Measurements from ENCODE around the gene SPTBN4.
A peak's percentile ranks its signal among the peaks of the same experiment; 100 is the strongest.

The SPTBN4 gene

GRCh38 chr19:40594657-40595091 is 127.9 kb downstream of the SPTBN4 start:
- Mint-ChIP-seq H3K36me3 (ENCODE audit: low read depth) (peaks cover 10% of the 10 kb centered on the region), H3K9me3 (no peaks in the 10 kb centered on the region), H3K27ac (no peak overlapping the region), H3K4me1 (ENCODE audit: low read depth) (peaks cover 33% of the 10 kb centered on the region), H3K27me3 (peaks cover 23% of the 10 kb centered on the region), H3K4me3 (no peak overlapping the region)

GRCh38 chr19:40596608-40597328 is 130.0 kb downstream of the SPTBN4 start:
- Mint-ChIP-seq H3K4me3 (no peak overlapping the region), H3K4me1 (ENCODE audit: low read depth) (peaks cover 45% of the 10 kb centered on the region), H3K27me3 (peaks cover 34% of the 10 kb centered on the region), H3K36me3 (ENCODE audit: low read depth) (peaks cover 5% of the 10 kb centered on the region), H3K9me3 (no peaks in the 10 kb centered on the region), H3K27ac (no peak overlapping the region)

GRCh38 chr19:40597329-40597838 is 130.6 kb downstream of the SPTBN4 start:
- Mint-ChIP-seq H3K27ac (no peak overlapping the region), H3K27me3 (peaks cover 35% of the 10 kb centered on the region), H3K4me1 (ENCODE audit: low read depth) (peaks cover 49% of the 10 kb centered on the region), H3K36me3 (ENCODE audit: low read depth) (no peaks in the 10 kb centered on the region), H3K9me3 (no peaks in the 10 kb centered on the region), H3K4me3 (peak overlapping the region; percentile 1)

- H3K27ac Mint-ChIP-seq = no peak overlapping the region
- H3K9me3 Mint-ChIP-seq = no peaks in the 10 kb centered on the region
- H3K4me1 Mint-ChIP-seq (ENCODE audit: low read depth) = peaks cover 56% of the 10 kb centered on the region
- H3K36me3 Mint-ChIP-seq (ENCODE audit: low read depth) = no peaks in the 10 kb centered on the region
- H3K4me3 Mint-ChIP-seq = no peak overlapping the region
- peaks cover 35% of the 10 kb centered on the region for H3K27me3 Mint-ChIP-seq
These were observed 131.5 kb downstream of the SPTBN4 start for GRCh38 chr19:40598121-40598917.

GRCh38 chr19:40598918-40599307 is 132.1 kb downstream of the SPTBN4 start:
- Mint-ChIP-seq H3K9me3 (no peaks in the 10 kb centered on the region), H3K4me3 (no peak overlapping the region), H3K27me3 (peaks cover 35% of the 10 kb centered on the region), H3K27ac (no peak overlapping the region), H3K36me3 (ENCODE audit: low read depth) (no peaks in the 10 kb centered on the region), H3K4me1 (ENCODE audit: low read depth) (peaks cover 61% of the 10 kb centered on the region)

- peaks cover 39% of the 10 kb centered on the region for H3K27me3 Mint-ChIP-seq
- peak overlapping the region; percentile 61 for H3K4me3 Mint-ChIP-seq
- H3K9me3 Mint-ChIP-seq = no peaks in the 10 kb centered on the region
- H3K4me1 Mint-ChIP-seq (ENCODE audit: low read depth) = peaks cover 61% of the 10 kb centered on the region
- peak overlapping the region; percentile 63 for H3K27ac Mint-ChIP-seq
- no peaks in the 10 kb centered on the region for H3K36me3 Mint-ChIP-seq (ENCODE audit: low read depth)
These were observed 132.6 kb downstream of the SPTBN4 start for GRCh38 chr19:40599331-40599901.

GRCh38 chr19:40599902-40600569 is 133.2 kb downstream of the SPTBN4 start:
- Mint-ChIP-seq H3K27ac (peak overlapping the region; percentile 63), H3K4me1 (ENCODE audit: low read depth) (peaks cover 61% of the 10 kb centered on the region), H3K9me3 (no peaks in the 10 kb centered on the region), H3K4me3 (peak overlapping the region; percentile 61), H3K36me3 (ENCODE audit: low read depth) (no peaks in the 10 kb centered on the region), H3K27me3 (peaks cover 39% of the 10 kb centered on the region)

- Mint-ChIP-seq H3K9me3 (no peaks in the 10 kb centered on the region), H3K27ac (no peak overlapping the region), H3K27me3 (peaks cover 39% of the 10 kb centered on the region), H3K4me3 (peak overlapping the region; percentile 38), H3K36me3 (ENCODE audit: low read depth) (no peaks in the 10 kb centered on the region), H3K4me1 (ENCODE audit: low read depth) (peaks cover 67% of the 10 kb centered on the region)
These were observed 133.9 kb downstream of the SPTBN4 start for GRCh38 chr19:40600570-40601133.

GRCh38 chr19:40601134-40601974 is 134.6 kb downstream of the SPTBN4 start, which contains the start of gene LTBP4:
LTBP4 (plus strand) TSS chr19:40601369; CDS start chr19:40601388, 19 bp downstream.
- Mint-ChIP-seq H3K27ac (no peak within 1 kb of the TSS), H3K4me3 (peak within 1 kb of the TSS; percentile 63), H3K27me3 (peaks cover 35% of the 10 kb centered on the region)

GRCh38 chr19:40603071-40603388 is 136.2 kb downstream of the SPTBN4 start:
- H3K36me3 Mint-ChIP-seq (ENCODE audit: low read depth) = no peaks in the 10 kb centered on the region

More at GRCh38 chr19:40601134-40601974, 134.6 kb downstream of the SPTBN4 start, which contains the start of gene LTBP4:
- Mint-ChIP-seq H3K36me3 (ENCODE audit: low read depth) (no peaks in the 10 kb centered on the region), H3K4me1 (ENCODE audit: low read depth) (peaks cover 74% of the 10 kb centered on the region), H3K9me3 (no peaks in the 10 kb centered on the region)

GRCh38 chr19:40603389-40604170 is 136.8 kb downstream of the SPTBN4 start:
- peaks cover 25% of the 10 kb centered on the region for H3K27me3 Mint-ChIP-seq
- no peaks in the 10 kb centered on the region for H3K9me3 Mint-ChIP-seq
- peaks cover 78% of the 10 kb centered on the region for H3K4me1 Mint-ChIP-seq (ENCODE audit: low read depth)
- H3K36me3 Mint-ChIP-seq (ENCODE audit: low read depth) = no peaks in the 10 kb centered on the region
- peak overlapping the region; percentile 79 for H3K27ac Mint-ChIP-seq
- H3K4me3 Mint-ChIP-seq = peak overlapping the region; percentile 82

More at GRCh38 chr19:40603071-40603388, 136.2 kb downstream of the SPTBN4 start:
- H3K4me1 Mint-ChIP-seq (ENCODE audit: low read depth) = peaks cover 81% of the 10 kb centered on the region
- peaks cover 28% of the 10 kb centered on the region for H3K27me3 Mint-ChIP-seq
- no peak overlapping the region for H3K4me3 Mint-ChIP-seq
- H3K27ac Mint-ChIP-seq = no peak overlapping the region
- no peaks in the 10 kb centered on the region for H3K9me3 Mint-ChIP-seq

- Mint-ChIP-seq H3K27me3 (peaks cover 19% of the 10 kb centered on the region), H3K9me3 (no peaks in the 10 kb centered on the region), H3K4me3 (peak overlapping the region; percentile 82), H3K36me3 (ENCODE audit: low read depth) (no peaks in the 10 kb centered on the region), H3K4me1 (ENCODE audit: low read depth) (peaks cover 78% of the 10 kb centered on the region), H3K27ac (peak overlapping the region; percentile 79)
These were observed 137.4 kb downstream of the SPTBN4 start for GRCh38 chr19:40604171-40604646.

Data from stimulated activated naive CD8-positive, alpha-beta T cell treated with anti-CD3 and anti-CD28 coated beads, Interleukin-15, Interleukin-2, amounts not matched to agents 100 ng/mL and 50 ng/mL, for 24 hours (primary cell).